HPDE6-E6E7 (cell line): ENCODE data around the gene DOCK4.

Experiments
- DNase-seq: peaks from one replicate; pipeline ENCODE4 v3.0.0; 2011; ENCODE audit warnings: missing footprints; ENCODE audit errors: extremely low spot score

Gene DOCK4

DNA sequence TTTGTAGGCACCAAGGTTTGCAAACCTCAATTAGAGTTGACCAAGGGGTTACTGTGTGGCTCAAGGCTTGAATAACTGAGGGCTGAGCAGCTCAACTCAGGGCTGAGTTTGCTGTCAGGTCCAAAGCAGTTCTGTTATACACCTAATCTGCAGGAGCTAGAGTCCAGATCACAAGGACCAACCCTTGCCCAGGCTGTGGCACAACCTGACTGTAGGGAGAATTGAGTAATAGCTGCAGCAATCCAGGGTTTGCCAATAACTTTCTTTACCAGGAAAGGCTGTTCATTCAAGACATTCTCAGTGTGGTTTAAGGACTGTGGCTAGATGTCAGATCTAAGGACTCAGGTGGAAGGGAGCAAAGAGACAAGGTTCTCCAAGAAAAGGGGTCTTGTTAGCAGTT is 528.4 kb downstream of the DOCK4 start:
- no peak for DNase-seq

DNA sequence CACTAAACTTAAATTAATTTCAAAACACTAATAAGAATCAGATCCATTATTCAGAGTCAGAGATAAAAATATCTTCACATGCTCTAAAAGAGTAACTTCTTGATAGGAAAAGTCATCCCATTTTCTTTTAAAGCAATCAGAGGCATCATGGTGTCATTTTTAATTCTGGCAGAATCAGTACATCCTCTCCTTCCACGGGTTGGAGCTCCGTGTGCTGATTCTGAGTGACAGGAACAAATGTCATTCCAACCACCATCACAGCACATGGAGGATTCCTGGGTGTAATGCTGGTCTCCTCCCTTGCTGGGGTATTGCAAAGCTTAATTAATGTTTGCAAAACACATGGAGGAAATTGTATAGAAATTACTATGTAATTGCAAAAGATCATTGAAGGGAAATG is 529.4 kb downstream of the DOCK4 start:
- DNase-seq = no peak
